Measurements from ENCODE around the gene ASAH2B.

The ASAH2B gene

GRCh38 chr10:50799595-50799994 lies 59.9 kb downstream of the ASAH2B start:
- DNase-seq: no peak

GRCh38 chr10:50805981-50806622 lies 66.4 kb downstream of the ASAH2B start:
- no peak for DNase-seq

- no peak for DNase-seq
Observed at GRCh38 chr10:50807851-50808776, 68.4 kb downstream of the ASAH2B start.

Measured in SHP77 (cell line).